Mesenchymal stem cell (in vitro differentiated cells and primary cell): ENCODE data around the gene C1GALT1.
"Not testable (repeated sequence)": the region's sequence is repeated elsewhere in the genome, so short reads cannot be mapped to it uniquely, and the experiment has no call there.

Experiments
- DNase-seq: peaks from one replicate; pipeline ENCODE4 v3.0.0-alpha.2; 2013
- H2AFZ ChIP-seq: one replicate; pipeline ENCODE4 v1.6.1; 2013; ENCODE audit warnings: low read depth, mild to moderate bottlenecking, control low read depth, inconsistent platforms, low read length, moderate library complexity
- H2AK5ac ChIP-seq: 2 replicates; pipeline ENCODE4 v1.6.1; 2013; ENCODE audit warnings: low read length, moderate library complexity, mild to moderate bottlenecking, inconsistent platforms; ENCODE audit not compliant: severe bottlenecking
- H2BK120ac ChIP-seq: one replicate; pipeline ENCODE4 v1.6.1; 2013; ENCODE audit warnings: low read depth, mild to moderate bottlenecking, inconsistent platforms, low read length, moderate library complexity
- H2BK12ac ChIP-seq, 2 experiments: one replicate each; pipeline ENCODE4 v1.6.1; 2013; ENCODE audit warnings: inconsistent platforms in 2 of 2, low read length in 2 of 2, mild to moderate bottlenecking in 2 of 2, moderate library complexity in 2 of 2, control low read depth in 1 of 2
- H2BK15ac ChIP-seq: one replicate; pipeline ENCODE4 v1.6.1; 2013; ENCODE audit warnings: mild to moderate bottlenecking, low read depth, inconsistent platforms; ENCODE audit not compliant: poor library complexity, severe bottlenecking
- H2BK5ac ChIP-seq: 2 replicates; pipeline ENCODE4 v1.6.1; 2013; ENCODE audit warnings: low read depth, mild to moderate bottlenecking, low read length, control low read depth, inconsistent platforms; ENCODE audit not compliant: poor library complexity, severe bottlenecking
- H3K14ac ChIP-seq, 2 experiments: one replicate each; pipeline ENCODE4 v1.6.1; 2013; ENCODE audit warnings: inconsistent platforms in 2 of 2, low read length in 2 of 2, control low read depth in 1 of 2, mild to moderate bottlenecking in 1 of 2, moderate library complexity in 1 of 2
- H3K18ac ChIP-seq, 2 experiments: one replicate each; pipeline ENCODE4 v1.6.1; 2013; ENCODE audit warnings: inconsistent platforms in 2 of 2, low read length in 2 of 2, control low read depth in 1 of 2, low read depth in 1 of 2, mild to moderate bottlenecking in 1 of 2
- H3K23ac ChIP-seq, 2 experiments: one replicate each; pipeline ENCODE4 v1.6.1; 2013; ENCODE audit warnings: inconsistent platforms in 2 of 2, low read length in 2 of 2, mild to moderate bottlenecking in 2 of 2, moderate library complexity in 2 of 2, control low read depth in 1 of 2
- H3K27ac ChIP-seq: 2 replicates; pipeline ENCODE4 v1.5.1; 2013; ENCODE audit warnings: mild to moderate bottlenecking, moderate library complexity, low read length, control low read depth, inconsistent platforms; ENCODE audit not compliant: poor library complexity, severe bottlenecking
- H3K27me3 ChIP-seq, 2 experiments: 2 replicates each; pipeline versions ENCODE4 v1.6.1 to v1.7.0; 2013; ENCODE audit warnings: low read length in 2 of 2, mild to moderate bottlenecking in 2 of 2, moderate library complexity in 2 of 2, control low read depth in 1 of 2, inconsistent platforms in 1 of 2; ENCODE audit not compliant: control insufficient read depth in 1 of 2, insufficient read depth in 1 of 2
- H3K36me3 ChIP-seq, 2 experiments: 2 replicates each; pipeline versions ENCODE4 v1.6.1 to v1.7.0; 2013; ENCODE audit warnings: low read length in 2 of 2, control low read depth in 1 of 2, inconsistent platforms in 1 of 2, low read depth in 1 of 2, mild to moderate bottlenecking in 1 of 2; ENCODE audit not compliant: insufficient read depth in 2 of 2, control insufficient read depth in 1 of 2
- H3K4ac ChIP-seq, 2 experiments: one replicate each; pipeline ENCODE4 v1.6.1; 2013; ENCODE audit warnings: inconsistent platforms in 2 of 2, low read length in 2 of 2, mild to moderate bottlenecking in 2 of 2, moderate library complexity in 2 of 2, control low read depth in 1 of 2, low read depth in 1 of 2
- H3K4me1 ChIP-seq: 2 replicates; pipeline ENCODE4 v1.6.1; 2013; ENCODE audit warnings: low read depth, low read length, control low read depth; ENCODE audit not compliant: control insufficient read depth, insufficient read depth
- H3K4me2 ChIP-seq: 2 replicates; pipeline ENCODE4 v1.6.1; 2013; ENCODE audit warnings: low read length, mild to moderate bottlenecking, inconsistent platforms; ENCODE audit not compliant: poor library complexity, severe bottlenecking
- H3K4me3 ChIP-seq, 2 experiments: 2 replicates each; pipeline versions ENCODE4 v1.5.1 to v1.7.0; 2013; ENCODE audit warnings: low read length in 2 of 2, mild to moderate bottlenecking in 2 of 2, control low read depth in 1 of 2, low read depth in 1 of 2; ENCODE audit not compliant: insufficient read depth in 1 of 2
- H3K79me1 ChIP-seq: replicated peaks from 2 replicates; pipeline ENCODE4 v1.6.1; 2013; ENCODE audit warnings: mild to moderate bottlenecking, control low read depth, low read length, inconsistent platforms; ENCODE audit not compliant: poor library complexity, severe bottlenecking
- H3K9ac ChIP-seq: 2 replicates; pipeline ENCODE4 v1.7.0; 2013; ENCODE audit warnings: mild to moderate bottlenecking, low read length, moderate library complexity
- H3K9me3 ChIP-seq: 2 replicates; pipeline ENCODE4 v1.7.0; 2013; ENCODE audit warnings: mild to moderate bottlenecking, low read length; ENCODE audit not compliant: control insufficient read depth
- H4K8ac ChIP-seq: one replicate; pipeline ENCODE4 v1.6.1; 2013; ENCODE audit warnings: inconsistent platforms, mild to moderate bottlenecking, low read length, moderate library complexity
- H4K91ac ChIP-seq: one replicate; pipeline ENCODE4 v1.6.1; 2013; ENCODE audit warnings: mild to moderate bottlenecking, low read length, inconsistent platforms
- WGBS: methylation state at CpG from one replicate; pipeline ENCODE4 v1.1.7; 2013; ENCODE audit warnings: mixed read lengths; 5-methylcytosine and 5-hydroxymethylcytosine counted together

Gene C1GALT1

DNA sequence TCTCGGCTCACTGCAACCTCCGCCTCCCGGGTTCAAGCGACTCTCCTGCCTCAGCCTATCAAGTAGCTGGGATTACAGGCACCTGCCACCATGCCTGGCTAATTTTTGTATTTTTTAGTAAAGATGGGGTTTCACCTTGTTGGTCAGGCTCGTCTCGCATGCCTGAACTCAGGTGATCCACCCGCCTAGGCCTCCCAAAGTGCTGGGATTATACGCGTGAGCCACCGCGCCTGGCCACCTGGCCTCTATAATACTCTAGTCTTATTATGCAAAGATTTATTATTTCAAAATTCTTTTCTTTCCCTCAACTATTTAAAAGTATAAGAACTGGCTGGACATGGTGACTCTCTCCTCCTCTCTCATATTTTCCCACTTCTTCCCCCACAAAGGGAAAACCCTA lies 30.0 kb upstream of the C1GALT1 start:
- WGBS = 94% methylated on average over 7 of the region's 11 CpGs
- H4K8ac ChIP-seq = no peak overlapping the region

DNA sequence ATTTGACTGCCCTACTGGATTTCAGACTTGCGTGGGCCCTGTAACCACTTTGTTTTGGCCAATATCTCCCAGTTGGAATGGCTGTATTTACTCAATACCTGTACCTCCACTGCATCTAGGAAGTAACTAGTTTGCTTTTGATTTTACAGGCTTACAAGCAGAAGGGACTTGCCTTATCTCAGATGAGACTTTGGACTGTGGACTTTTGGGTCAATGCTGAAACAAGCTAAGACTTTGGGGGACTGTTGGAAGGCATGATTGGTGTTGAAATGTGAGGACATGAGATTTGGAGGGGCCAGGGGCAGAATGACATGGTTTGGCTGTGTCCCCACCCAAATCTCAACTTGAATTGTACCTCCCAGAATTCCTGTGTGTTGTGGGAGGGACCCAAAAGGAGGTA lies 28.0 kb upstream of the C1GALT1 start:
- not testable (repeated sequence) for H3K4me3 ChIP-seq, H3K9me3 ChIP-seq, H2BK5ac ChIP-seq, H3K4me1 ChIP-seq, H3K4me2 ChIP-seq, H2BK120ac ChIP-seq, H3K27me3 ChIP-seq, H3K18ac ChIP-seq, H2BK15ac ChIP-seq, H2AK5ac ChIP-seq, H3K36me3 ChIP-seq, H4K91ac ChIP-seq, H3K79me1 ChIP-seq, H2BK12ac ChIP-seq, H3K27ac ChIP-seq, H3K23ac ChIP-seq, H4K8ac ChIP-seq, H3K9ac ChIP-seq, DNase-seq, H2AFZ ChIP-seq, H3K4ac ChIP-seq, H3K14ac ChIP-seq
- 86% methylated on average over 1 of the region's 1 CpG for WGBS

More for the DNA sequence above, 30.0 kb upstream of the C1GALT1 start:
- H3K27me3 ChIP-seq = no peaks in the 10 kb centered on the region
- no peak overlapping the region for H2BK120ac ChIP-seq
- no peak overlapping the region for H3K9ac ChIP-seq
- H2AK5ac ChIP-seq = no peak overlapping the region
- H4K91ac ChIP-seq = no peak overlapping the region
- H3K23ac ChIP-seq = no peak overlapping the region
- no peak overlapping the region for H3K27ac ChIP-seq
- H2BK5ac ChIP-seq = no peak overlapping the region
- no peak overlapping the region for H3K18ac ChIP-seq
- H3K14ac ChIP-seq = no peak overlapping the region
- no peak overlapping the region for H3K4me2 ChIP-seq
- no peak overlapping the region for H2BK12ac ChIP-seq
- H3K4ac ChIP-seq = no peak overlapping the region
- H2AFZ ChIP-seq = no peak overlapping the region
- H3K9me3 ChIP-seq = peaks cover 4% of the 10 kb centered on the region
- H3K36me3 ChIP-seq = no peaks in the 10 kb centered on the region
- H3K79me1 ChIP-seq = no peaks in the 10 kb centered on the region
- no peak for DNase-seq
- no peaks in the 10 kb centered on the region for H3K4me1 ChIP-seq
- H2BK15ac ChIP-seq = no peak overlapping the region
- no peak overlapping the region for H3K4me3 ChIP-seq

DNA sequence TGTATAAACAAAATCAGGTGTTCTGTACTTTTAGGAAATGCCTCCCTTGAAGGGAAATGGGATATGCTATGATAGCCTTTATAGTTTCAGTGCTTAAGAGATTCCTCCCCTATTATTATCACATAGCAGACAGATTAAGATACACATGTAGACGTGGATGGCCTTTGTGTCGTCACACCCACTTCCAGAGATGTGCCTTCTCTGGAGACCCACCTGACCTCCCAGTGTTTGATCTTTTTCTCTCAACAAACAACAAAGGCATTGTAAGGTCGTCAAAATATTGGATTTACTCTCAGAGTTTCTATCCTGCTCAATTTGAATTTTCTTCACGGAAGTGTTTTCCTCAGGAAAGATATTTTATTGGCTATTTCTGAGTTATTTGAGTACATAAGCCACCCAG lies 25.7 kb upstream of the C1GALT1 start:
- H2AK5ac ChIP-seq = peak overlapping the region; percentile 89

DNA sequence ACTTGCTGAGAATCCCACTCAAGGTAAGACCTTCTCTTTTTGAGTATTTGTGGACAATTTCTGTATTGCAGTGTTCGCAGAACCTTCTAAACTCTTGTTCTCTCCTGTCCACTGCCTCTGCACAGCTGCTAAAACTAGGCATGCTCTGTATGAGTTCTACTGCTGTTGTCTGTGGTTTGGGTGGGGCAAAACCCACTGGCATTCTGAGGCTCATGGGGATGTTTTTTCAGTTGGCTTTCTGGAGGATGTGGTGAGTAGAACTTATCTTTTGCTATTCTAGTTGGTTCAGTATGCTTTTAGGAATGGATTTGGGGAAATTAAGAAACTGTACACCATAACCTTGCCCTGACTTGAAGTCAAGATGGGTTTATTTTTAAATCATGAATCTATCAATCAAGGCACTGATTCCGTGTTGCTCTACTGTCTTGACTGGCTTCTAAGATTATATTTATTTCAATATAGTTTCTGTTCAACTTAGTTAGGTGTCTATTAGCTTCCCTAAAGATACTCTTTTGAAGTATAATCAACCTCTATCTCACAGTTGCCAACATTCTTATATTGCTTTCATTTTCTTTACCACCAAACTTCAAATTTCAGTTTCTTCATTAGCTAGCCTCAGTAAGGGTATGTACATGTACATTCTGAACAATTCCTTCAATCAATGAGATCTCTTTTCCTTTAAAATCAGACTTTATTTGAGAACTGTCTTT lies 25.0 kb upstream of the C1GALT1 start:
- Histone ChIP-seq H2BK12ac (no peak overlapping the region), H3K27me3 (no peaks in the 10 kb centered on the region), H3K4me2 (peak overlapping the region; percentile 57), H3K18ac (no peak overlapping the region), H3K23ac (no peak overlapping the region), H2BK5ac (no peak overlapping the region), H3K4ac (no peak overlapping the region), H2BK15ac (no peak overlapping the region), H4K8ac (no peak overlapping the region), H3K9ac (peak overlapping the region; percentile 92), H3K4me1 (no peaks in the 10 kb centered on the region), H3K4me3 (peak overlapping the region in 1 of 2 experiments; percentile 80), H3K14ac (no peak overlapping the region), H4K91ac (no peak overlapping the region), H3K27ac (peak overlapping the region; percentile 56), H2AFZ (no peak overlapping the region), H3K79me1 (peaks cover 5% of the 10 kb centered on the region), H2BK120ac (no peak overlapping the region), H3K9me3 (peaks cover 4% of the 10 kb centered on the region), H3K36me3 (peaks cover 0 to 14% of the 10 kb centered on the region in 2 experiments), H2AK5ac (no peak overlapping the region)
- WGBS = 100% methylated on average over 1 of the region's 2 CpGs
- peak; percentile 22 for DNase-seq

More for the DNA sequence above, 25.7 kb upstream of the C1GALT1 start:
- Histone ChIP-seq H3K4me3 (peak overlapping the region in 1 of 2 experiments; percentile 80), H3K23ac (no peak overlapping the region), H3K9ac (peak overlapping the region; percentile 92), H3K79me1 (peaks cover 5% of the 10 kb centered on the region), H3K4ac (no peak overlapping the region), H3K4me1 (no peaks in the 10 kb centered on the region), H2AFZ (no peak overlapping the region), H3K4me2 (no peak overlapping the region), H3K36me3 (peaks cover 0 to 14% of the 10 kb centered on the region in 2 experiments), H2BK5ac (peak overlapping the region; percentile 57), H2BK12ac (no peak overlapping the region), H2BK120ac (no peak overlapping the region), H4K8ac (no peak overlapping the region), H3K18ac (no peak overlapping the region), H4K91ac (no peak overlapping the region), H3K27ac (peak overlapping the region; percentile 56), H2BK15ac (no peak overlapping the region), H3K27me3 (no peaks in the 10 kb centered on the region), H3K9me3 (peaks cover 4% of the 10 kb centered on the region), H3K14ac (no peak overlapping the region)
- 89% methylated on average over 2 of the region's 4 CpGs for WGBS
- no peak for DNase-seq
